Measurements from ENCODE around the gene KLF6.

KLF6 gene

GRCh38 chr10:3764626-3765112 lies 20.3 kb downstream of the KLF6 start (continued):
- no peak for TF ChIP-seq ZNF580 (tag by site-specific recombination; IDR thresholded peaks at IDR 0.05)
- no peak for TF ChIP-seq ZNF121 (tag by site-specific recombination; IDR thresholded peaks at IDR 0.05)
- TF ChIP-seq KLF9 (tag by site-specific recombination; IDR thresholded peaks at IDR 0.05; ENCODE audit: low read depth), result no peak
- TF ChIP-seq ZNF473 (tag by site-specific recombination; IDR thresholded peaks at IDR 0.05), result no peak
- TF ChIP-seq PATZ1 (tag by site-specific recombination; IDR thresholded peaks at IDR 0.05), result no peak
- TF ChIP-seq ZNF791 (tag by site-specific recombination; IDR thresholded peaks at IDR 0.05), result no peak
- TF ChIP-seq HIC1 (tag by site-specific recombination; IDR thresholded peaks at IDR 0.05), result no peak
- no peak for TF ChIP-seq ELK4 (IDR thresholded peaks at IDR 0.05; ENCODE audit: borderline replicate concordance, low read depth, low read length)

GRCh38 chr10:3763852-3764625 lies 21.0 kb downstream of the KLF6 start:
- ChIA-PET CTCF (no interaction called here), POLR2A (interaction anchor here (4.9 kb wide), 1 partner anchor 20 kb away, joined by 25 read pairs; the partner anchor contains the start of gene KLF6)
- no peak overlapping the region for H3K4me3 ChIP-seq (ENCODE audit: low read depth, low read length)
- no peaks in the 10 kb centered on the region for H3K4me1 ChIP-seq (ENCODE audit: control insufficient read depth, insufficient read depth, low read length)
- no peak overlapping the region for H3K27ac ChIP-seq (ENCODE audit: extremely low read depth, low read depth, low read length)
- no peaks in the 10 kb centered on the region for H3K9me3 ChIP-seq (ENCODE audit: control insufficient read depth, insufficient read depth, low read depth, low read length)
- H3K36me3 ChIP-seq (ENCODE audit: control insufficient read depth in 2 of 2, insufficient read depth in 1 of 2, low read length in 2 of 2), result no peaks in the 10 kb centered on the region
- TF ChIP-seq ZIC2 (tag by site-specific recombination; IDR thresholded peaks at IDR 0.05), result no peak
- TF ChIP-seq ZSCAN23 (tag by site-specific recombination; IDR thresholded peaks at IDR 0.05), result no peak
- no peak for TF ChIP-seq PRDM4 (tag by site-specific recombination; IDR thresholded peaks at IDR 0.05)
- no peak for TF ChIP-seq ZNF501 (tag by site-specific recombination; IDR thresholded peaks at IDR 0.05)
- no peak for TF ChIP-seq ZNF548 (tag by site-specific recombination; IDR thresholded peaks at IDR 0.05)
- no peak for TF ChIP-seq ZNF626 (tag by site-specific recombination; IDR thresholded peaks at IDR 0.05)
- no peak for TF ChIP-seq ZNF280C (tag by site-specific recombination; IDR thresholded peaks at IDR 0.05)
- TF ChIP-seq ZBTB10 (tag by site-specific recombination; IDR thresholded peaks at IDR 0.05), result no peak
- TF ChIP-seq ZNF629 (tag by site-specific recombination; IDR thresholded peaks at IDR 0.05), result no peak
- no peak for TF ChIP-seq ZBTB7A (tag by site-specific recombination; IDR thresholded peaks at IDR 0.05; ENCODE audit: low read depth)
- TF ChIP-seq AEBP2 (tag by site-specific recombination; IDR thresholded peaks at IDR 0.05; ENCODE audit: borderline replicate concordance), result no peak
- no peak for TF ChIP-seq ZNF530 (tag by site-specific recombination; IDR thresholded peaks at IDR 0.05; ENCODE audit: low read depth)
